ENCODE data around the gene TDRD3.

TDRD3 gene

GRCh38 chr13:60540276-60540675, 143.3 kb downstream of the TDRD3 start:
- TF ChIP-seq FOXP2 (optimal IDR thresholded peaks at IDR 0.05; ENCODE audit: control extremely low read depth, extremely low read length, insufficient read depth) (no peak), EZH2 (IDR thresholded peaks at IDR 0.05) (no peak), POLR2AphosphoS5 (IDR thresholded peaks at IDR 0.05; ENCODE audit: borderline replicate concordance, low read depth, low read length) (no peak)
- DNase-seq (ENCODE audit: low read depth, low spot score), result no peak
- Histone ChIP-seq H3K4me3 (peak overlapping the region; percentile 13), H3K9me3 (ENCODE audit: low read depth, low read length) (no peaks in the 10 kb centered on the region), H3K36me3 (ENCODE audit: insufficient read depth, low read length) (no peaks in the 10 kb centered on the region; the same call in 1 of the 2 replicates), H3K27ac (peak overlapping the region; percentile 63; the same call in 1 of the 2 replicates), H3K9ac (ENCODE audit: insufficient read length) (no peak overlapping the region)

- Histone ChIP-seq H3K27ac (no peak overlapping the region), H3K36me3 (ENCODE audit: insufficient read depth, low read length) (peaks cover 8% of the 10 kb centered on the region; the same call in 1 of the 2 replicates), H3K4me3 (no peak overlapping the region), H3K9me3 (ENCODE audit: low read depth, low read length) (no peaks in the 10 kb centered on the region), H3K9ac (ENCODE audit: insufficient read length) (no peak overlapping the region)
- DNase-seq (ENCODE audit: low read depth, low spot score), result no peak
- TF ChIP-seq FOXP2 (optimal IDR thresholded peaks at IDR 0.05; ENCODE audit: control extremely low read depth, extremely low read length, insufficient read depth) (no peak), POLR2AphosphoS5 (IDR thresholded peaks at IDR 0.05; ENCODE audit: borderline replicate concordance, low read depth, low read length) (no peak), EZH2 (IDR thresholded peaks at IDR 0.05) (no peak)
Observed at GRCh38 chr13:60562096-60562780, 165.2 kb downstream of the TDRD3 start.

GRCh38 chr13:60571571-60571970, 174.6 kb downstream of the TDRD3 start:
- H3K27ac ChIP-seq, result 0 out of 2 replicates have a peak overlapping the region, but pooled peaks have one; percentile 5
- H3K9ac ChIP-seq (ENCODE audit: insufficient read length), result no peak overlapping the region

DNA sequence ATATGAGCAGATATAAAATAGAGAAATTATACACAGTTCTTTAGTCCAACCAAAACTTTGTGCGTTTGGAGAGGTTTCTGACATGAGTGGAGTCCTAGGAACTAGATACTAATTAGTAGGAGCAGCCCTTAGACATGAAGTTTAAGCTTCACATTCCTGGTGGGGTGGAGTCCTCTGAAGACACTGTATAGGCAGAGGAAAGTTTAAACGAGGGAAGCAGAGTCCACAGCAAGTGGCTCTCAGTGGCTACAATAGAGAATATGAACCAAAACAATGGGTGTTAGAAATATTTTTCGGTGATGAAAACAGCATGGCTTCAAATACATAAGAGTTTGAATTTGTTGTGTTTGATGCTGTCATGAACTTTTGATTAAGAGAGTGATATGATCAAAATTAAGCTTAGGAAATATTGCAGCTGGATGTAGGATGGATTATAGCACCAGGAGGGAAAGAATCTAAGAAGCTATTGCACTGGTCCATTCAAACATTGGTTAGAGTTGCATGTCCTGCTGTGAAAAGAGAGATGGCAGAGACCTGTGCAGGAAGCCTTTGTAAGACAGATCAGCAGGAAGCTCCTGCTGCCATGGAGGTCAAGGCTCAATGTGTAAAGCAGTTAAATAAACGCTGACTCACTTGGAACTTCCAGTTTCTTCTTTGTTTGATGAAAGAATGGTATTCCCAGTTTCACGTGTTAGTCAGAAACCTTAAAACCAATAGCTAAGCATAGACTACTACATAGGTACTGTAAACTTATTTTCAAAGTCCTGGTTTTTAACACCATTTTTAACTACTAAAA, 175.2 kb downstream of the TDRD3 start:
- no peak for DNase-seq (ENCODE audit: low read depth, low spot score)
- Histone ChIP-seq H3K9ac (ENCODE audit: insufficient read length) (no peak overlapping the region), H3K27ac (0 out of 2 replicates have a peak overlapping the region, but pooled peaks have one; percentile 5), H3K4me3 (no peak overlapping the region), H3K36me3 (ENCODE audit: insufficient read depth, low read length) (peaks cover 32% of the 10 kb centered on the region), H3K9me3 (ENCODE audit: low read depth, low read length) (peaks cover 7% of the 10 kb centered on the region)
- TF ChIP-seq FOXP2 (optimal IDR thresholded peaks at IDR 0.05; ENCODE audit: control extremely low read depth, extremely low read length, insufficient read depth) (no peak), EZH2 (IDR thresholded peaks at IDR 0.05) (no peak), POLR2AphosphoS5 (IDR thresholded peaks at IDR 0.05; ENCODE audit: borderline replicate concordance, low read depth, low read length) (no peak)

More at GRCh38 chr13:60571571-60571970, 174.6 kb downstream of the TDRD3 start:
- H3K4me3 ChIP-seq, result no peak overlapping the region
- H3K36me3 ChIP-seq (ENCODE audit: insufficient read depth, low read length), result peaks cover 32% of the 10 kb centered on the region
- no peak for DNase-seq (ENCODE audit: low read depth, low spot score)
- H3K9me3 ChIP-seq (ENCODE audit: low read depth, low read length), result peaks cover 7% of the 10 kb centered on the region
- no peak for TF ChIP-seq FOXP2 (optimal IDR thresholded peaks at IDR 0.05; ENCODE audit: control extremely low read depth, extremely low read length, insufficient read depth)
- TF ChIP-seq POLR2AphosphoS5 (IDR thresholded peaks at IDR 0.05; ENCODE audit: borderline replicate concordance, low read depth, low read length), result no peak
- TF ChIP-seq EZH2 (IDR thresholded peaks at IDR 0.05), result no peak

GRCh38 chr13:60572855-60573254, 175.8 kb downstream of the TDRD3 start:
- Histone ChIP-seq H3K9me3 (ENCODE audit: low read depth, low read length) (peaks cover 7% of the 10 kb centered on the region), H3K4me3 (no peak overlapping the region), H3K36me3 (ENCODE audit: insufficient read depth, low read length) (peaks cover 32% of the 10 kb centered on the region), H3K27ac (no peak overlapping the region), H3K9ac (ENCODE audit: insufficient read length) (no peak overlapping the region)
- no peak for DNase-seq (ENCODE audit: low read depth, low spot score)
- TF ChIP-seq POLR2AphosphoS5 (IDR thresholded peaks at IDR 0.05; ENCODE audit: borderline replicate concordance, low read depth, low read length) (no peak), EZH2 (IDR thresholded peaks at IDR 0.05) (no peak), FOXP2 (optimal IDR thresholded peaks at IDR 0.05; ENCODE audit: control extremely low read depth, extremely low read length, insufficient read depth) (no peak)

DNA sequence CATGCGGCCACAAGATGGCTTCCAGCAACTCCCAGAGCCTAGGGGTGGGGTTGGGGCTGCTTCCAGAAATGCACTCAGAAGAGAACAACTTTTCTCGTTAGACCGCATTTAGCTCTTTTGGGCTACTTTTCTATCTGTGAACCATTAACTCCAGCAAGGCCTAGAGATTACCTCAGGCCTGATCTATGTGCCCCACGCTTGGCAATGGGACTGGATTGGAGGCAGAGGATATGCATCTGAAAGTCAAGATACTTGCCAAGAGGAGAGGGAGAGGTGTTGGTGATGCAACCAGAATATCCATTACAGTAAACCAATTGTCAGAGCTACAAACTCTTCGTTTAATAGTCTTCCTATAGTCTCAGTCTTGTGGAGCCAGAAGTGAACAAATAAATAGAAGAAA, 177.7 kb downstream of the TDRD3 start:
- DNase-seq (ENCODE audit: low read depth, low spot score), result no peak
- no peak for TF ChIP-seq FOXP2 (optimal IDR thresholded peaks at IDR 0.05; ENCODE audit: control extremely low read depth, extremely low read length, insufficient read depth)
- TF ChIP-seq POLR2AphosphoS5 (IDR thresholded peaks at IDR 0.05; ENCODE audit: borderline replicate concordance, low read depth, low read length), result no peak
- no peak for TF ChIP-seq EZH2 (IDR thresholded peaks at IDR 0.05)
- Histone ChIP-seq H3K9me3 (ENCODE audit: low read depth, low read length) (peaks cover 5% of the 10 kb centered on the region; the same call in 1 of the 2 replicates), H3K36me3 (ENCODE audit: insufficient read depth, low read length) (peaks cover 13% of the 10 kb centered on the region), H3K9ac (ENCODE audit: insufficient read length) (no peak overlapping the region), H3K27ac (peak overlapping the region; percentile 77), H3K4me3 (no peak overlapping the region)

DNA sequence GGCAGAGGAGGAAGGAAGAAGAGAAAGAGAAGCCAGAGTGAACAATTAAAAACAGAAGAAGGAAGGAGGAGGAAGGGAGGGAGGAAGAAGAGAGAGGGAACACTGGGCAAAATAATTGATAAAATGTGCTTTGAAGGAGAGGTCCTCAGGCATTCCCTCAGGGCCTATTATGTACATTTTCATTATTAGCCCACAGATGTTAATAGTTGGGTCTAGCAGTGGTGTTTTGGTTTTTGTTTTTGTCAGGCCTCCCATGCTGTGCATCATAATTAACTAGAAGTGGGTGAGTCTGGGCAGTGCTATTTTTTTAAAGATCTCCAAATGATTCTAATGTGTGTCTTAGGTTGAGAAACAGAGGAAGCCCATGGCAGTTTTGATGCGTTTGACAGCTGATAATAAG, 178.1 kb downstream of the TDRD3 start:
- Histone ChIP-seq H3K27ac (peak overlapping the region; percentile 77), H3K36me3 (ENCODE audit: insufficient read depth, low read length) (peaks cover 9% of the 10 kb centered on the region), H3K9ac (ENCODE audit: insufficient read length) (no peak overlapping the region), H3K4me3 (no peak overlapping the region), H3K9me3 (ENCODE audit: low read depth, low read length) (peaks cover 2% of the 10 kb centered on the region; the same call in 1 of the 2 replicates)
- no peak for TF ChIP-seq EZH2 (IDR thresholded peaks at IDR 0.05)
- TF ChIP-seq FOXP2 (optimal IDR thresholded peaks at IDR 0.05; ENCODE audit: control extremely low read depth, extremely low read length, insufficient read depth), result no peak
- no peak for TF ChIP-seq POLR2AphosphoS5 (IDR thresholded peaks at IDR 0.05; ENCODE audit: borderline replicate concordance, low read depth, low read length)
- DNase-seq (ENCODE audit: low read depth, low spot score), result no peak

DNA sequence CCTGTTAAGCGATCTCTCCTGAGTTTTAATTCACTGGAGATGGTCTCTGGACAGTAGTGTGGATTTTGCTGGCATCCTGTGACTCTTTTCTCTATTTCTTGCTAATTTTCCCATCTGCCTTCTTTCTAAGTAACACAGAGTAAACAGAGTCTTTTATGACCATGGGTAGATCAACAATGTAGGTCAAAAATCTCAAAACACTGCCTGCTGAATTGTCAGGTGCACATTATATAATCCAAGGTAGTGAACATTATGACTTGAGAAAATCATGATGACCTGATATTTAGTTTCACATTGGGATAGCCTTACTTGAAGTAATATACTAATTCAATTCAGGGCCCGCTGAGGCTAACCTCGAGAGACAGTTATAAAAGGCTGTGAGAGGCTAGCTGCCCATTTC, 180.7 kb downstream of the TDRD3 start:
- H3K27ac ChIP-seq, result no peak overlapping the region
- H3K4me3 ChIP-seq, result no peak overlapping the region
- TF ChIP-seq EZH2 (IDR thresholded peaks at IDR 0.05) (no peak), FOXP2 (optimal IDR thresholded peaks at IDR 0.05; ENCODE audit: control extremely low read depth, extremely low read length, insufficient read depth) (no peak), POLR2AphosphoS5 (IDR thresholded peaks at IDR 0.05; ENCODE audit: borderline replicate concordance, low read depth, low read length) (no peak)
- H3K9me3 ChIP-seq (ENCODE audit: low read depth, low read length), result no peaks in the 10 kb centered on the region
- H3K9ac ChIP-seq (ENCODE audit: insufficient read length), result no peak overlapping the region
- DNase-seq (ENCODE audit: low read depth, low spot score), result no peak
- no peaks in the 10 kb centered on the region for H3K36me3 ChIP-seq (ENCODE audit: insufficient read depth, low read length)
